Right lobe of liver (tissue), 4 donors: ENCODE results near the gene LENG8.

Source experiments
- POLR2A ChIP-seq: fragments of 450-650 bp; IDR thresholded peaks from one replicate; pipeline ENCODE4 v1.6.1; 2017; ENCODE audit warnings: antibody characterized with exemption, mild to moderate bottlenecking
- TF ChIP-seq, protein P1 (sequence below), 4 donors: fragments of 200-600 bp in 3 of 4; fragments of 450-650 bp in 1 of 4; IDR thresholded peaks; one replicate each; pipeline versions ENCODE4 v1.5.1 to v1.8.0; 2016 to 2022; ENCODE audit warnings: antibody characterized with exemption in 4 of 4, mild to moderate bottlenecking in 2 of 4
- donor health status: DM: no; HTN: no; CAD: no.
- donor health status: DM: no; HTN: no; CAD: no.
- donor health status: DM: no; HTN: yes; CAD: no.

DNA sequence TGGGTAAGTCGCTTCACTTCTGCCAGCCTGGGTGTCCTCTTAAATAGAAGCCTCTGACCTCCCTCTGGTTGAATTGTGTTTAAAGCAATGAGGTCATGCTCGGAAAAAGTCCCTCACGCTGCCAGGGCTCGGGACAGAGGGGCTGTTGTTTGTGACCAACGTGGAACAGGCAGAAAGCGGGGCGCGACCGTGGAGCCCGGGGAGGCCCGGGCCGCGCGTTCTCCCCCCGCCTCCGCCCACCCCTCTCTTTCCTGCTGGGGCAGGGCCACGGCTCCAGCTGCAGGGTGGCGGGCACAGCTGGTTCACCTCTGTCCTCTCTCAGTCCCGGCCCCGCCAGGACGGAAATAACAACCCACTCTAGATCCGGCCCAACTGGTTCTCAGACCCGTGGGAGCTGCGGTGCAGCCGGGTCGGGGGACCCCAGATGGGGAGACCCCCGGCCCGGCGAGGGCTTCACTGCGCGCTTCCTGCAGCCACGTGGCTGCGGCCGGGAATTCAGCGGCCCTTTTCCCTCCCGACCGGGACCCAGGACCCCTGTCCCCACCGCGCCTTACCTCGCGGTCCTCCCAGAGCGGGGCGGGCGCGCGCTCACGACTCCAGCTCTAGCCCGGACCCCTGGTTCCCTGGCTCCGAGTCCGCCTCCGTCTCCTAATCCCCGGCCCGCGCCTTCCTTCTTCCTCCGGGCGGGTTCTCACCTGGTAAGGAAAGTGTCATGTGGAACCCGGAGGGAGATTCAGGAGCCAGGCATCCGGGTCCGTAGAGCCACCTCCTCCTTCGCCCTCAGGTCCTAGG lies 22.2 kb downstream of the LENG8 start:
- TF ChIP-seq, protein P1, sequence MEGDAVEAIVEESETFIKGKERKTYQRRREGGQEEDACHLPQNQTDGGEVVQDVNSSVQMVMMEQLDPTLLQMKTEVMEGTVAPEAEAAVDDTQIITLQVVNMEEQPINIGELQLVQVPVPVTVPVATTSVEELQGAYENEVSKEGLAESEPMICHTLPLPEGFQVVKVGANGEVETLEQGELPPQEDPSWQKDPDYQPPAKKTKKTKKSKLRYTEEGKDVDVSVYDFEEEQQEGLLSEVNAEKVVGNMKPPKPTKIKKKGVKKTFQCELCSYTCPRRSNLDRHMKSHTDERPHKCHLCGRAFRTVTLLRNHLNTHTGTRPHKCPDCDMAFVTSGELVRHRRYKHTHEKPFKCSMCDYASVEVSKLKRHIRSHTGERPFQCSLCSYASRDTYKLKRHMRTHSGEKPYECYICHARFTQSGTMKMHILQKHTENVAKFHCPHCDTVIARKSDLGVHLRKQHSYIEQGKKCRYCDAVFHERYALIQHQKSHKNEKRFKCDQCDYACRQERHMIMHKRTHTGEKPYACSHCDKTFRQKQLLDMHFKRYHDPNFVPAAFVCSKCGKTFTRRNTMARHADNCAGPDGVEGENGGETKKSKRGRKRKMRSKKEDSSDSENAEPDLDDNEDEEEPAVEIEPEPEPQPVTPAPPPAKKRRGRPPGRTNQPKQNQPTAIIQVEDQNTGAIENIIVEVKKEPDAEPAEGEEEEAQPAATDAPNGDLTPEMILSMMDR (IDR thresholded peaks at IDR 0.05), result no peak
- TF ChIP-seq POLR2A, result no peak
